HepG2 (cell line): ENCODE measurements around the gene POLR2H. TPM values are rescaled to one million over a fixed set of nuclear protein-coding genes. Genes with fewer than 3 reads are reported as not detected.

Experiments used
- ATAC-seq: fragments of 200-7000 bp; cut with Tn5 transposase; 3 replicates; pipeline ENCODE4 v1.9.1; 2020; ENCODE audit warnings: mild to moderate bottlenecking, moderate library complexity
- BruUV-seq: library from RNA; stranded (reverse); fragments of 400-500 nt; replicated peaks from 2 replicates; lab custom pipeline; 2021; lab: Mats Ljungman, UMichigan
- CTCF ChIA-PET: fragments of 300-600 bp; formaldehyde crosslinking; extraction: SDS; loops from one replicate; lab custom pipeline; 2021; ENCODE audit warnings: low total read pairs, inconsistent platforms, low intra/inter-chr PET ratio; lab: Yijun Ruan, JAX
- POLR2A ChIA-PET: fragments of 350-600 bp; sonication (Branson Sonifier 250); formaldehyde crosslinking; loops from one replicate; lab custom pipeline; 2020; ENCODE audit warnings: antibody characterized with exemption, inconsistent platforms; lab: Yijun Ruan, JAX
- DNase-seq: peaks from one replicate; pipeline ENCODE4 v3.0.0-alpha.2; 2015; ENCODE audit warnings: low spot score
- FAIRE-seq: peaks from 3 replicates; lab custom pipeline; 2011; peaks lifted over from hg19 to GRCh38; lab: Jason Lieb, UNC
- H2AFZ ChIP-seq: one replicate; pipeline ENCODE4 v1.6.1; 2011; ENCODE audit warnings: low read length, inconsistent platforms
- H3K27ac ChIP-seq: fragments of 300-600 bp; 3 replicates; pipeline ENCODE4 v1.8.0; 2011; ENCODE audit warnings: mixed run types, mild to moderate bottlenecking, mixed read lengths, low read length, inconsistent platforms; ENCODE audit not compliant: insufficient read depth; ENCODE audit errors: extremely low read length
- H3K27me3 ChIP-seq, 2 experiments: fragments of 200-600 bp in 1 of 2; 2 replicates in 1 of 2; 3 replicates in 1 of 2; pipeline versions ENCODE4 v1.6.0 to v1.8.0; 2011; ENCODE audit warnings: low read length in 2 of 2, mild to moderate bottlenecking in 2 of 2, moderate library complexity in 2 of 2, inconsistent platforms in 1 of 2; ENCODE audit not compliant: insufficient read depth in 2 of 2, control insufficient read depth in 1 of 2
- H3K36me3 ChIP-seq, 2 experiments: fragments of 200-600 bp in 1 of 2; replicated peaks in 1 of 2; 2 replicates in 1 of 2; 3 replicates in 1 of 2; pipeline versions ENCODE4 v1.5.1 to v1.8.0; 2011; ENCODE audit warnings: low read length in 2 of 2, inconsistent platforms in 1 of 2; ENCODE audit not compliant: insufficient read depth in 2 of 2, control insufficient read depth in 1 of 2
- H3K4me1 ChIP-seq: 2 replicates; pipeline ENCODE4 v1.5.1; 2012; ENCODE audit warnings: low read length, inconsistent platforms; ENCODE audit not compliant: insufficient read depth
- H3K4me2 ChIP-seq: 2 replicates; pipeline ENCODE4 v1.6.0; 2011; ENCODE audit warnings: low read depth, low read length, inconsistent platforms
- H3K4me3 ChIP-seq, 3 experiments: fragments of 200-600 bp in 1 of 3; sonication (generic), shearing (Covaris generic) in 1 of 3; replicated peaks in 1 of 3; 2 replicates each; pipeline ENCODE4 v1.5.1; 2011 to 2016; ENCODE audit warnings: low read length in 3 of 3, inconsistent platforms in 2 of 3, low read depth in 2 of 3, mild to moderate bottlenecking in 2 of 3, control low read depth in 1 of 3, mixed read lengths in 1 of 3; ENCODE audit not compliant: insufficient read depth in 1 of 3
- H3K79me2 ChIP-seq: one replicate; pipeline ENCODE4 v1.6.1; 2011; ENCODE audit warnings: low read length, inconsistent platforms; ENCODE audit not compliant: insufficient read depth
- H3K9ac ChIP-seq: 2 replicates; pipeline ENCODE4 v1.6.0; 2011; ENCODE audit warnings: mild to moderate bottlenecking, low read depth, low read length, inconsistent platforms; ENCODE audit not compliant: insufficient read depth
- H3K9me3 ChIP-seq: 2 replicates; pipeline ENCODE4 v1.5.1; 2012; ENCODE audit warnings: mild to moderate bottlenecking, low read length
- H4K20me1 ChIP-seq: 2 replicates; pipeline ENCODE4 v1.6.0; 2011; ENCODE audit warnings: inconsistent platforms, mild to moderate bottlenecking, low read length, moderate library complexity; ENCODE audit not compliant: insufficient read depth
- BRF2 ChIP-seq: sonication (generic); formaldehyde crosslinking; IDR thresholded peaks from 2 replicates; pipeline ENCODE4 v1.8.1; 2022; ENCODE audit warnings: mild to moderate bottlenecking, missing genetic modification reagents
- HNRNPH1 ChIP-seq: fragments of 200-400 bp; formaldehyde crosslinking; optimal IDR thresholded peaks from 2 replicates; pipeline ENCODE3; 2017; ENCODE audit warnings: mild to moderate bottlenecking, low read depth, low read length
- PATZ1 ChIP-seq: sonication (generic); formaldehyde crosslinking; IDR thresholded peaks from 2 replicates; pipeline ENCODE4 v1.4.0; 2020; ENCODE audit warnings: missing genetic modification reagents
- ZFP37 ChIP-seq: sonication (generic); formaldehyde crosslinking; IDR thresholded peaks from 2 replicates; pipeline ENCODE4 v1.4.0; 2020; ENCODE audit warnings: missing genetic modification reagents, borderline replicate concordance
- ZNF577 ChIP-seq: sonication (generic); formaldehyde crosslinking; IDR thresholded peaks from 2 replicates; pipeline ENCODE4 v1.4.0; 2020; ENCODE audit warnings: mild to moderate bottlenecking, low read depth, missing genetic modification reagents, borderline replicate concordance
- ZNF740 ChIP-seq: sonication (generic); formaldehyde crosslinking; IDR thresholded peaks from 2 replicates; pipeline ENCODE4 v1.4.0; 2020; ENCODE audit warnings: missing genetic modification reagents
- WGBS: methylation state at CpG from one replicate; pipeline ENCODE4 v1.1.6; 2017; ENCODE audit warnings: low lambda C conversion rate; 5-methylcytosine and 5-hydroxymethylcytosine counted together
- in situ Hi-C: cut with HindIII; loops from 2 replicates; pipeline ENCODE4 v1.10.0; 2017; ENCODE audit warnings: low pct_unique_long_range_greater_than_20kb; ENCODE audit not compliant: extremely low pct_ligation_motif_present
- intact Hi-C: fragments of 100-400 bp; cut with micrococcal nuclease; formaldehyde crosslinking; loops from one replicate; pipeline ENCODE4 v1.10.0; 2022; ENCODE audit not compliant: unreplicated experiment
- polyA plus RNA-seq, 8 experiments: library from polyadenylated mRNA; depleted of rRNA in 3 of 8; stranded (reverse) in 7 of 8; unstranded in 1 of 8; fragments of >200 nt; fragmentation: Illumina TruSeq in 4 of 8; extraction: Trizol in 4 of 8; gene quantifications; 2 replicates each; pipeline versions ENCODE4 v1.2.1 to v1.2.3, GENCODE V29; 2011 to 2016; ENCODE audit warnings: low read depth in 4 of 8, missing spikeins in 1 of 8, mixed read lengths in 1 of 8; ENCODE audit not compliant: insufficient read depth in 1 of 8
- total RNA-seq, 5 experiments: library from RNA; depleted of rRNA; stranded (reverse); fragments of >200 nt; fragmentation: Illumina TruSeq; extraction: Trizol; gene quantifications; 2 replicates each; pipeline ENCODE4 v1.2.3, GENCODE V29; 2016; ENCODE audit warnings: low read depth in 1 of 5

Gene POLR2H
- total and polyA plus RNA-seq, 2 of the 13 experiments (the other 11 are each of a cell fraction or from before 2014, with no cell fraction given), result 118 to 194 TPM

- no peak for TF ChIP-seq BRF2 (CRISPR knock-in tag)
Observed at GRCh38 chr3:184354121-184354728, 7.3 kb upstream of the POLR2H start (continued).

- Histone ChIP-seq H3K4me3 (no peak overlapping the region), H2AFZ (no peak overlapping the region), H3K79me2 (no peaks in the 10 kb centered on the region), H3K9ac (no peak overlapping the region), H4K20me1 (no peaks in the 10 kb centered on the region), H3K9me3 (no peaks in the 10 kb centered on the region), H3K4me2 (no peak overlapping the region), H3K4me1 (peaks cover 28% of the 10 kb centered on the region), H3K36me3 (peaks cover 15 to 59% of the 10 kb centered on the region in 2 experiments; a peak in 4 of 5 replicates), H3K27ac (no peak overlapping the region), H3K27me3 (no peaks in the 10 kb centered on the region)
- no peak for FAIRE-seq
- POLR2A ChIA-PET, result no interaction called here
- ATAC-seq, result peak; percentile 15
- BruUV-seq, result no TSS peak
- DNase-seq, result no peak
- TF ChIP-seq ZFP37 (CRISPR knock-in tag), result no peak
- no peak for TF ChIP-seq ZNF577 (CRISPR knock-in tag)
- 0 out of 2 replicates have a peak, but pooled peaks have one; percentile 9 for TF ChIP-seq PATZ1
- no peak for TF ChIP-seq HNRNPH1
- TF ChIP-seq ZNF740 (CRISPR knock-in tag), result 0 out of 2 replicates have a peak, but pooled peaks have one; percentile 7
- WGBS, result 71% methylated on average over 4 of the region's 8 CpGs
- CTCF ChIA-PET, result interaction anchor here (1.6 to 2.1 kb wide), 2 partner anchors 17 to 189 kb away, joined by 5 to 7 read pairs; no protein-coding TSS in a partner anchor
- in situ Hi-C loops (loop anchor here (5.0 kb wide), 1 partner anchor 188 kb away; no protein-coding TSS in a partner anchor), intact Hi-C loops (no loop called here)
Observed at GRCh38 chr3:184354754-184355153, 6.8 kb upstream of the POLR2H start.
